Activated CD4-positive, alpha-beta memory T cell treated with anti-CD3 and anti-CD28 coated beads for 36 hours (primary cell): ENCODE measurements around the gene FAM47C. TPM values are rescaled to one million over a fixed set of nuclear protein-coding genes. Genes with fewer than 3 reads are reported as not detected.
"Not testable (repeated sequence)": the region's sequence is repeated elsewhere in the genome, so short reads cannot be mapped to it uniquely, and the experiment has no call there.

Source experiments
- CTCF ChIA-PET: fragments of 350-600 bp; sonication (Branson Sonifier 250); formaldehyde crosslinking; loops from one replicate; lab custom pipeline; 2021; ENCODE audit warnings: antibody characterized with exemption, inconsistent platforms; lab: Charles Lee
- POLR2A ChIA-PET: fragments of 350-600 bp; sonication (Branson Sonifier 250); formaldehyde crosslinking; loops from one replicate; lab custom pipeline; 2021; ENCODE audit warnings: antibody characterized with exemption; lab: Charles Lee
- DNase-seq: peaks from one replicate; pipeline ENCODE4 v3.0.0-alpha.2; 2020
- H3K27ac Mint-ChIP-seq: one replicate; pipeline ENCODE4 v1.8.0; 2021; ENCODE audit warnings: mixed read lengths
- H3K27me3 Mint-ChIP-seq: one replicate; pipeline ENCODE4 v1.8.0; 2021; ENCODE audit warnings: mixed read lengths
- H3K36me3 Mint-ChIP-seq: one replicate; pipeline ENCODE4 v1.8.0; 2021; ENCODE audit warnings: mixed read lengths
- H3K4me1 Mint-ChIP-seq: one replicate; pipeline ENCODE4 v1.8.0; 2021; ENCODE audit warnings: low read depth, mixed read lengths
- H3K4me3 Mint-ChIP-seq: one replicate; pipeline ENCODE4 v1.8.0; 2021; ENCODE audit warnings: mild to moderate bottlenecking, mixed read lengths
- H3K9me3 Mint-ChIP-seq: one replicate; pipeline ENCODE4 v1.8.0; 2021; ENCODE audit warnings: mixed read lengths
- intact Hi-C: fragments of 100-400 bp; cut with micrococcal nuclease; formaldehyde crosslinking; loops from one replicate; pipeline ENCODE4 v1.15.1; 2023
- total RNA-seq, 2 experiments: library from RNA; stranded (reverse); gene quantifications; one replicate each; pipeline ENCODE4 v1.2.3, GENCODE V29; 2021

Gene FAM47C
- total RNA-seq: not detected

GRCh38 chrX:37008182-37008581 is at the start of gene FAM47C:
FAM47C (plus strand) TSS chrX:37008366; CDS start chrX:37008411, 45 bp downstream.
- H3K27me3 Mint-ChIP-seq, H3K36me3 Mint-ChIP-seq, DNase-seq, intact Hi-C loops, H3K27ac Mint-ChIP-seq, H3K4me3 Mint-ChIP-seq, CTCF ChIA-PET, POLR2A ChIA-PET, H3K9me3 Mint-ChIP-seq, H3K4me1 Mint-ChIP-seq: not testable (repeated sequence)

DNA sequence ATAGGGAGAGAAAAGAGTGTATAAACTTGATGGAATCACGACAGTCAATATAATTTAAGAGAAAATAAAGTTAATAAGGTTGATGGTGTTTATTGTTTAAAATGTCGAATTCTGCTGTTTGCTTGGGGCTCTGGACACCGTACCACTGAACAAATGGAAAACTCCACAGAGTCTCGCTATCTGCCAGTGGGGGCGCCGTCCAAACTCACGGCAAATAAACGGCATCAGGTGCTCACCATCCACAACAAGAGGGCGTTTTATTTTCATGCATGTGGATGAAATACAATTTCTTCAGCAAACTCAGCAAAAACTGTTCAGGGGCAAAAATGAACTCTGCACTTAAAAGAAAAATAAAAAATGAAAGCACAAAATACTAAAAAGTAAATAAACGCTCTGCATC is 46.6 kb upstream of the FAM47C start:
- Mint-ChIP-seq H3K36me3 (no peaks in the 10 kb centered on the region), H3K9me3 (no peaks in the 10 kb centered on the region), H3K27ac (no peak overlapping the region), H3K4me3 (no peak overlapping the region), H3K27me3 (peaks cover 8% of the 10 kb centered on the region), H3K4me1 (no peaks in the 10 kb centered on the region)
- CTCF ChIA-PET: no interaction called here
- intact Hi-C loops: no loop called here
- POLR2A ChIA-PET: no interaction called here
- DNase-seq: no peak

DNA sequence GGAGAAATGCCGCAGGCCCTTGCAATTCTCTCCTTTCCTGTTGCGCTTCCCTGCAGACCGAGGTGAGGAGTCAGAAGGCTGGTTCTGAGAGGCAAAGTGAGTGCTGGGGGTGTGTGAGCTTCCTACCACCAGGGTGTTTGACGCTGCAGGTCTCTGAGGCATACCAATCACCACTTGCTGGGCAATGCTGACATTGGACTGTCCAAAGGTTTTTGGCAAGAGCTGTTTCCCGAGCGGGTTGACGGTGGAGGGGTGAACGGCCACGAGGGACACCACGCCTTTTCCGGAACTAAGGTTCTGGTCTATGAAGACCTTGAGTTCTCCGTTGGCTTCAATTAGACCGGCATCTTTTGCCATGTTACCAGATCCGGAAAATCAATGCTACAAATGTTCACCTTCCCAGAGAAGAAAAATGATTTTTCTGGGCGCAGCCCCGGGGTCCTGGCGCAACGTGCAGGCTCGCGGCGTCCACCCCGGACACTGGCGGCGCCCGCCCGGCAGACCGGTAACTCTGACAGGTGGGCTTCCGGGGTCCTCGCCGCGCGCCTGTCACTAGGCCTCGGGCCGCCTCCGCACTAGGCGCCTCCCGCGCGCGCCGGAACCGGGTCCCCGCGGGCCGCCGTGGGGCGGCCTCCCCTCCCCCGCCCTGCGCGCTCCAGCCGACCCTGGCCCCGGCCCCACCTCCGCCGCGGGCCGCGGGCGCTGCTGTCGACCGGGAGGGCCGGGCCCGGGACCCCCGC is 44.9 kb upstream of the FAM47C start:
- Mint-ChIP-seq H3K36me3 (no peaks in the 10 kb centered on the region), H3K27ac (no peak overlapping the region), H3K4me1 (no peaks in the 10 kb centered on the region), H3K4me3 (no peak overlapping the region), H3K9me3 (peaks cover 1% of the 10 kb centered on the region), H3K27me3 (peaks cover 3% of the 10 kb centered on the region)
- intact Hi-C loops: no loop called here
- no peak for DNase-seq
- ChIA-PET POLR2A (no interaction called here), CTCF (no interaction called here)

GRCh38 chrX:36963852-36964251 is 44.3 kb upstream of the FAM47C start:
- intact Hi-C loops: no loop called here
- Mint-ChIP-seq H3K4me3 (no peak overlapping the region), H3K4me1 (no peaks in the 10 kb centered on the region), H3K9me3 (peaks cover 1% of the 10 kb centered on the region), H3K27me3 (no peaks in the 10 kb centered on the region), H3K36me3 (no peaks in the 10 kb centered on the region), H3K27ac (no peak overlapping the region)
- no peak for DNase-seq
- CTCF ChIA-PET: no interaction called here
- POLR2A ChIA-PET: no interaction called here

- no peaks in the 10 kb centered on the region for H3K9me3 Mint-ChIP-seq
- no peak overlapping the region for H3K27ac Mint-ChIP-seq
- CTCF ChIA-PET: no interaction called here
- DNase-seq: no peak
- H3K4me3 Mint-ChIP-seq: no peak overlapping the region
- no peaks in the 10 kb centered on the region for H3K27me3 Mint-ChIP-seq
- H3K4me1 Mint-ChIP-seq: no peaks in the 10 kb centered on the region
- POLR2A ChIA-PET: no interaction called here
- intact Hi-C loops: no loop called here
- H3K36me3 Mint-ChIP-seq: no peaks in the 10 kb centered on the region
Observed at GRCh38 chrX:36973575-36973974, 34.6 kb upstream of the FAM47C start.

DNA sequence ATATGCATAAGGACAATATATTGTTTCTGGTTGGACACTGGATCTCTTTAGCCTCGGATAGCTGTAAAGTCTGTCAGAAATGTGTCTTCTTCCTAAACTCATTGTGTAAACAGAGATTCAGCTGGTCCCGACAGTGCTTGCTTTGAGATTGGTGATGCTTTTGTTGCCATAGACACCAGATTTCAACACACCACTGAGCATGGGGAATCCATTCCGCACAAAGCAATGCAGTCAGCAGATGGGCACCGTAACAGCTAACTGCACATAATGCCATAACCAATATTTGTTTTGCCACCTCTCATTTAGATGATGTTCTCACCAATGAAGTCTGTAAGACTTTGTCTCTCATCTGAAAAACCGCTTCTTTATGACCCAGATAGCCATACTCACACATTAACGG is 33.3 kb upstream of the FAM47C start:
- Mint-ChIP-seq H3K36me3 (no peaks in the 10 kb centered on the region), H3K27ac (no peak overlapping the region), H3K27me3 (no peaks in the 10 kb centered on the region), H3K4me1 (no peaks in the 10 kb centered on the region), H3K9me3 (no peaks in the 10 kb centered on the region), H3K4me3 (no peak overlapping the region)
- ChIA-PET CTCF (no interaction called here), POLR2A (no interaction called here)
- intact Hi-C loops: no loop called here
- no peak for DNase-seq

- no peak overlapping the region for H3K4me3 Mint-ChIP-seq
- ChIA-PET CTCF (no interaction called here), POLR2A (no interaction called here)
- DNase-seq: no peak
- H3K36me3 Mint-ChIP-seq: no peaks in the 10 kb centered on the region
- H3K4me1 Mint-ChIP-seq: no peaks in the 10 kb centered on the region
- no peak overlapping the region for H3K27ac Mint-ChIP-seq
- H3K27me3 Mint-ChIP-seq: no peaks in the 10 kb centered on the region
- no peaks in the 10 kb centered on the region for H3K9me3 Mint-ChIP-seq
- intact Hi-C loops: no loop called here
Observed at GRCh38 chrX:36978886-36979285, 29.3 kb upstream of the FAM47C start.

GRCh38 chrX:36983831-36984230 is 24.3 kb upstream of the FAM47C start:
- Mint-ChIP-seq H3K27ac (no peak overlapping the region), H3K36me3 (no peaks in the 10 kb centered on the region), H3K4me3 (no peak overlapping the region), H3K4me1 (peaks cover 2% of the 10 kb centered on the region), H3K9me3 (no peaks in the 10 kb centered on the region), H3K27me3 (peaks cover 6% of the 10 kb centered on the region)
- intact Hi-C loops: no loop called here
- ChIA-PET CTCF (no interaction called here), POLR2A (no interaction called here)
- no peak for DNase-seq

- H3K9me3 Mint-ChIP-seq, intact Hi-C loops, H3K27me3 Mint-ChIP-seq, H3K27ac Mint-ChIP-seq, H3K4me1 Mint-ChIP-seq, H3K4me3 Mint-ChIP-seq, CTCF ChIA-PET, DNase-seq, H3K36me3 Mint-ChIP-seq, POLR2A ChIA-PET: not testable (repeated sequence)
Observed at GRCh38 chrX:36985416-36986209, 22.6 kb upstream of the FAM47C start.

- ChIA-PET POLR2A (no interaction called here), CTCF (no interaction called here)
- intact Hi-C loops: no loop called here
- no peaks in the 10 kb centered on the region for H3K9me3 Mint-ChIP-seq
- DNase-seq: no peak
- no peak overlapping the region for H3K4me3 Mint-ChIP-seq
- no peak overlapping the region for H3K27ac Mint-ChIP-seq
- no peaks in the 10 kb centered on the region for H3K36me3 Mint-ChIP-seq
- peaks cover 2% of the 10 kb centered on the region for H3K4me1 Mint-ChIP-seq
- peaks cover 6% of the 10 kb centered on the region for H3K27me3 Mint-ChIP-seq
Observed at GRCh38 chrX:36986231-36986630, 21.9 kb upstream of the FAM47C start.

DNA sequence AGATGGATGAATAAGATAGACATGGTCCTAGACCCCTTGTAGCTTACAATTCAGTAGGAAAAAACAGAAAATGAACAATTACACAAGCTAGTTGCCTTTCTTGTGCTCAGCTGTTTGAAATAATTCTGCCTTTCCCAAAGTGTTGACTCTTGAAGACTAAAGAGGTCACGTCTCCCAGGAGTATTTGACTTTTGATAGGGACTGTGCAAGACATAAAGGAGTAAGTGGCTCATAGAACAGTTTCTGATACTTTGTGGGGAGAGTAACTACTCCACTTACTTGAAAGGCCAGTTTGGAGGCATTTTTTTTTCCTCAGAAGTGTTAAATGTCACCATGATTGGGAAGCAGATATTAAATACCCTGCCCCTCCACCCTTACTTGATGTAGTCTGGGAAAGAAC is 21.0 kb upstream of the FAM47C start:
- POLR2A ChIA-PET, H3K9me3 Mint-ChIP-seq, intact Hi-C loops, H3K27me3 Mint-ChIP-seq, H3K36me3 Mint-ChIP-seq, H3K4me3 Mint-ChIP-seq, H3K4me1 Mint-ChIP-seq, CTCF ChIA-PET, DNase-seq, H3K27ac Mint-ChIP-seq: not testable (repeated sequence)

GRCh38 chrX:37000140-37000539 is 8.0 kb upstream of the FAM47C start:
- ChIA-PET POLR2A (no interaction called here), CTCF (no interaction called here)
- DNase-seq: no peak
- H3K27me3 Mint-ChIP-seq: no peaks in the 10 kb centered on the region
- H3K27ac Mint-ChIP-seq: no peak overlapping the region
- intact Hi-C loops: no loop called here
- no peaks in the 10 kb centered on the region for H3K4me1 Mint-ChIP-seq
- no peaks in the 10 kb centered on the region for H3K9me3 Mint-ChIP-seq
- H3K36me3 Mint-ChIP-seq: no peaks in the 10 kb centered on the region
- no peak overlapping the region for H3K4me3 Mint-ChIP-seq

DNA sequence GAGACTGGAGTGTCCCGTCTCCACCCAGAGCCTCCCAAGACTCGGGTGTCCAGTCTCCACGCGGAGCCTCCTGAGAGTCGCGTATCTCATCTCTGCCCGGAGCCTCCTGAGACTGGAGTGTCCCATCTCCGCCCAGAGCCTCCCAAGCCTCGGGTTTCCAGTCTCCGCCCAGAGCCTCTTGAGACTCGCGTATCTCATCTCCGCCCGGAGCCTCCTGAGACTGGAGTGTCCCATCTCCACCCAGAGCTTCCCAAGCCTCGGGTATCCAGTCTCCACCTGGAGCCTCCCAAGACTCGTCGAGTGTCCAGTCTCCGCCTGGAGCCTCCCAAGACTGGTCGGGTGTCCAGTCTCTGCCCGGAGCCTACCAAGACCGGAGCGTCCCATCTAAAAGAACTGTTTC is 2.3 kb downstream of the FAM47C start:
- Mint-ChIP-seq H3K36me3 (no peaks in the 10 kb centered on the region), H3K27ac (no peak overlapping the region), H3K9me3 (no peaks in the 10 kb centered on the region), H3K27me3 (no peaks in the 10 kb centered on the region), H3K4me3 (no peak overlapping the region), H3K4me1 (no peaks in the 10 kb centered on the region)
- CTCF ChIA-PET: no interaction called here
- POLR2A ChIA-PET: no interaction called here
- intact Hi-C loops: no loop called here
- no peak for DNase-seq
